Measurements from ENCODE around the gene CRP.

- no peak for TF ChIP-seq POLR2A (IDR thresholded peaks at IDR 0.05)
- TF ChIP-seq CTCF (IDR thresholded peaks at IDR 0.05) = no peak
Observed at GRCh38 chr1:159699246-159699645, 15.1 kb downstream of the CRP start.
